ENCODE results near the gene ANKFY1. TPM values are rescaled to one million over a fixed set of nuclear protein-coding genes. Genes with fewer than 3 reads are reported as not detected.

The ANKFY1 gene
- total and polyA plus RNA-seq, 7 experiments from 2014 or later = 11.7 to 84.5 (median 61.5) TPM

GRCh38 chr17:4267402-4267801 lies 3.6 kb upstream of the ANKFY1 start:
- H3K27me3 Mint-ChIP-seq = no peaks in the 10 kb centered on the region

GRCh38 chr17:4266550-4266949 lies 2.8 kb upstream of the ANKFY1 start:
- H3K27ac Mint-ChIP-seq = no peak overlapping the region
- Histone ChIP-seq H3K4me1 (ENCODE audit: control insufficient read depth in 2 of 2, insufficient read depth in 2 of 2, low read length in 2 of 2) (peaks cover 16 to 17% of the 10 kb centered on the region in 2 donors), H3K4me3 (ENCODE audit: low read length) (no peak overlapping the region), H3K9me3 (ENCODE audit: control insufficient read depth in 2 of 3, low read length in 3 of 3) (no peaks in the 10 kb centered on the region), H3K27me3 (ENCODE audit: control insufficient read depth in 2 of 2, insufficient read depth in 2 of 2, low read length in 2 of 2) (no peaks in the 10 kb centered on the region), H3K27ac (ENCODE audit: low read depth, low read length) (no peak overlapping the region), H3K36me3 (ENCODE audit: control insufficient read depth in 2 of 3, insufficient read depth in 3 of 3, low read length in 3 of 3) (peaks cover 0 to 22% (median 0%) of the 10 kb centered on the region in 3 experiments)
- peak overlapping the region in 1 of 10 donors; percentile 12 for H3K4me3 Mint-ChIP-seq
- intact Hi-C loops (cut with micrococcal nuclease) = no loop called here
- H3K27me3 Mint-ChIP-seq = no peaks in the 10 kb centered on the region
- no peak for ATAC-seq
- peaks cover 16 to 36% (median 28%) of the 10 kb centered on the region in 7 donors for H3K4me1 Mint-ChIP-seq
- POLR2A ChIA-PET = no interaction called here
- CTCF ChIA-PET = no interaction called here
- peaks cover 0 to 15% (median 4%) of the 10 kb centered on the region in 5 donors for H3K36me3 Mint-ChIP-seq
- H3K9me3 Mint-ChIP-seq = peaks cover 0 to 3% (median 0%) of the 10 kb centered on the region in 11 donors
- DNase-seq = no peak

More at GRCh38 chr17:4267402-4267801, 3.6 kb upstream of the ANKFY1 start:
- intact Hi-C loops (cut with micrococcal nuclease) = no loop called here
- no peaks in the 10 kb centered on the region for H3K9me3 ChIP-seq (ENCODE audit: control insufficient read depth in 2 of 3, low read length in 3 of 3)
- peaks cover 13 to 14% of the 10 kb centered on the region in 2 donors for H3K4me1 ChIP-seq (ENCODE audit: control insufficient read depth in 2 of 2, insufficient read depth in 2 of 2, low read length in 2 of 2)
- DNase-seq = no peak
- ChIA-PET CTCF (no interaction called here), POLR2A (no interaction called here)
- no peak overlapping the region for H3K4me3 ChIP-seq (ENCODE audit: low read length)
- Mint-ChIP-seq H3K9me3 (peaks cover 0 to 3% (median 0%) of the 10 kb centered on the region in 11 donors), H3K4me3 (no peak overlapping the region), H3K27ac (peak overlapping the region in 1 of 9 donors; percentile 8), H3K36me3 (peaks cover 0 to 12% (median 4%) of the 10 kb centered on the region in 5 donors), H3K4me1 (peaks cover 9 to 28% (median 20%) of the 10 kb centered on the region in 7 donors)
- no peaks in the 10 kb centered on the region for H3K27me3 ChIP-seq (ENCODE audit: control insufficient read depth in 2 of 2, insufficient read depth in 2 of 2, low read length in 2 of 2)
- H3K36me3 ChIP-seq (ENCODE audit: control insufficient read depth in 2 of 3, insufficient read depth in 3 of 3, low read length in 3 of 3) = peaks cover 0 to 26% (median 0%) of the 10 kb centered on the region in 3 experiments
- H3K27ac ChIP-seq (ENCODE audit: low read depth, low read length) = no peak overlapping the region
- no peak for ATAC-seq

- Histone ChIP-seq H3K9me3 (ENCODE audit: control insufficient read depth in 2 of 3, low read length in 3 of 3) (no peaks in the 10 kb centered on the region), H3K36me3 (ENCODE audit: control insufficient read depth in 2 of 3, insufficient read depth in 3 of 3, low read length in 3 of 3) (peaks cover 0 to 15% (median 0%) of the 10 kb centered on the region in 3 experiments), H3K27me3 (ENCODE audit: control insufficient read depth in 2 of 2, insufficient read depth in 2 of 2, low read length in 2 of 2) (no peaks in the 10 kb centered on the region), H3K4me3 (ENCODE audit: low read length) (peak overlapping the region; percentile 73), H3K27ac (ENCODE audit: low read depth, low read length) (peak overlapping the region; percentile 94), H3K4me1 (ENCODE audit: control insufficient read depth in 2 of 2, insufficient read depth in 2 of 2, low read length in 2 of 2) (peaks cover 16 to 17% of the 10 kb centered on the region in 2 donors)
- H3K27me3 Mint-ChIP-seq = no peaks in the 10 kb centered on the region
- DNase-seq = no peak
- CTCF ChIA-PET = interaction anchor here (0.9 to 1.0 kb wide), 2 partner anchors 12 to 62 kb away, joined by 3 to 4 read pairs; no protein-coding TSS in a partner anchor
- peaks cover 5 to 40% (median 10%) of the 10 kb centered on the region in 5 donors for H3K36me3 Mint-ChIP-seq
- peak overlapping the region; percentile 58 to 97 (median 86) for H3K27ac Mint-ChIP-seq
- intact Hi-C loops (cut with micrococcal nuclease) = loop anchor here (1.0 to 5.0 kb wide), 7 partner anchors 45 to 1925 kb away; partner anchors contain the start of genes CYB5D2 (in 2 of the 2), ZZEF1 (in 2 of the 2), CTNS (in 1 of the 2) and DERL2 (in 1 of the 2)
- H3K4me1 Mint-ChIP-seq = peaks cover 31 to 53% (median 45%) of the 10 kb centered on the region in 7 donors
- peaks cover 0 to 6% (median 0%) of the 10 kb centered on the region in 11 donors for H3K9me3 Mint-ChIP-seq
- ATAC-seq = no peak
- peak overlapping the region; percentile 84 to 99 (median 90) for H3K4me3 Mint-ChIP-seq
- POLR2A ChIA-PET = interaction anchor here (0.7 to 1.3 kb wide), 3 partner anchors 8 to 238 kb away, joined by 3 to 5 read pairs (median 4); no protein-coding TSS in a partner anchor
Measured at GRCh38 chr17:4262703-4263102, 1.1 kb downstream of the ANKFY1 start.

- intact Hi-C loops (cut with micrococcal nuclease) = loop anchor here (5.0 kb wide), 4 partner anchors 44 to 1924 kb away; partner anchors contain the start of genes CTNS (in 1 of the 2), DERL2 (in 1 of the 2), MIS12 (in 1 of the 2) and SGSM2 (in 1 of the 2)
- H3K36me3 Mint-ChIP-seq = peaks cover 5 to 50% (median 17%) of the 10 kb centered on the region in 5 donors
Measured at GRCh38 chr17:4261452-4261851, 2.3 kb downstream of the ANKFY1 start.

GRCh38 chr17:4258867-4259266 lies 4.9 kb downstream of the ANKFY1 start:
- H3K9me3 ChIP-seq (ENCODE audit: control insufficient read depth in 2 of 3, low read length in 3 of 3) = no peaks in the 10 kb centered on the region
- no peak overlapping the region for H3K27ac Mint-ChIP-seq
- peaks cover 11 to 14% of the 10 kb centered on the region in 2 donors for H3K4me1 ChIP-seq (ENCODE audit: control insufficient read depth in 2 of 2, insufficient read depth in 2 of 2, low read length in 2 of 2)
- H3K27me3 ChIP-seq (ENCODE audit: control insufficient read depth in 2 of 2, insufficient read depth in 2 of 2, low read length in 2 of 2) = no peaks in the 10 kb centered on the region
- no peak for DNase-seq
- intact Hi-C loops (cut with micrococcal nuclease) = no loop called here
- ChIA-PET POLR2A (interaction anchor here (0.6 to 1.3 kb wide), 2 partner anchors 12 to 1056 kb away, joined by 3 to 4 read pairs; no protein-coding TSS in a partner anchor), CTCF (interaction anchor here (0.6 to 0.9 kb wide), 2 partner anchors 9 to 160 kb away, joined by 4 to 5 read pairs; no protein-coding TSS in a partner anchor)
- peaks cover 0 to 15% (median 0%) of the 10 kb centered on the region in 3 experiments for H3K36me3 ChIP-seq (ENCODE audit: control insufficient read depth in 2 of 3, insufficient read depth in 3 of 3, low read length in 3 of 3)
- no peak overlapping the region for H3K27ac ChIP-seq (ENCODE audit: low read depth, low read length)
- no peak overlapping the region for H3K4me3 ChIP-seq (ENCODE audit: low read length)
- ATAC-seq = no peak
- H3K4me1 Mint-ChIP-seq = peaks cover 30 to 66% (median 50%) of the 10 kb centered on the region in 7 donors
- H3K36me3 Mint-ChIP-seq = peaks cover 5 to 56% (median 27%) of the 10 kb centered on the region in 5 donors
- H3K9me3 Mint-ChIP-seq = peaks cover 0 to 6% (median 0%) of the 10 kb centered on the region in 11 donors
- no peak overlapping the region for H3K4me3 Mint-ChIP-seq
- no peaks in the 10 kb centered on the region for H3K27me3 Mint-ChIP-seq

More at GRCh38 chr17:4261452-4261851, 2.3 kb downstream of the ANKFY1 start:
- Histone ChIP-seq H3K27ac (ENCODE audit: low read depth, low read length) (no peak overlapping the region), H3K4me1 (ENCODE audit: control insufficient read depth in 2 of 2, insufficient read depth in 2 of 2, low read length in 2 of 2) (peaks cover 16 to 21% of the 10 kb centered on the region in 2 donors), H3K27me3 (ENCODE audit: control insufficient read depth in 2 of 2, insufficient read depth in 2 of 2, low read length in 2 of 2) (no peaks in the 10 kb centered on the region), H3K36me3 (ENCODE audit: control insufficient read depth in 2 of 3, insufficient read depth in 3 of 3, low read length in 3 of 3) (peaks cover 0 to 15% (median 0%) of the 10 kb centered on the region in 3 experiments), H3K9me3 (ENCODE audit: control insufficient read depth in 2 of 3, low read length in 3 of 3) (no peaks in the 10 kb centered on the region), H3K4me3 (ENCODE audit: low read length) (no peak overlapping the region)
- peak overlapping the region in 2 of 9 donors; percentile 13 to 97 for H3K27ac Mint-ChIP-seq
- CTCF ChIA-PET = interaction anchor here (0.7 to 0.8 kb wide), 2 partner anchors 10 to 12 kb away, joined by 3 read pairs; no protein-coding TSS in a partner anchor
- ATAC-seq = no peak
- peak overlapping the region in 9 of 10 donors; percentile 8 to 91 (median 55) for H3K4me3 Mint-ChIP-seq
- DNase-seq = no peak
- peaks cover 0 to 6% (median 0%) of the 10 kb centered on the region in 11 donors for H3K9me3 Mint-ChIP-seq
- H3K4me1 Mint-ChIP-seq = peaks cover 37 to 66% (median 56%) of the 10 kb centered on the region in 7 donors
- POLR2A ChIA-PET = no interaction called here
- H3K27me3 Mint-ChIP-seq = no peaks in the 10 kb centered on the region

GRCh38 chr17:4256952-4257351 lies 6.8 kb downstream of the ANKFY1 start:
- Mint-ChIP-seq H3K27ac (peak overlapping the region in 5 of 9 donors; percentile 4 to 49 (median 16)), H3K4me1 (peaks cover 29 to 66% (median 52%) of the 10 kb centered on the region in 7 donors), H3K9me3 (peaks cover 0 to 6% (median 0%) of the 10 kb centered on the region in 11 donors), H3K4me3 (no peak overlapping the region), H3K27me3 (no peaks in the 10 kb centered on the region), H3K36me3 (peaks cover 5 to 55% (median 29%) of the 10 kb centered on the region in 5 donors)
- Histone ChIP-seq H3K27me3 (ENCODE audit: control insufficient read depth in 2 of 2, insufficient read depth in 2 of 2, low read length in 2 of 2) (no peaks in the 10 kb centered on the region), H3K9me3 (ENCODE audit: control insufficient read depth in 2 of 3, low read length in 3 of 3) (no peaks in the 10 kb centered on the region), H3K27ac (ENCODE audit: low read depth, low read length) (no peak overlapping the region), H3K4me3 (ENCODE audit: low read length) (no peak overlapping the region), H3K36me3 (ENCODE audit: control insufficient read depth in 2 of 3, insufficient read depth in 3 of 3, low read length in 3 of 3) (peaks cover 0 to 7% (median 0%) of the 10 kb centered on the region in 3 experiments), H3K4me1 (ENCODE audit: control insufficient read depth in 2 of 2, insufficient read depth in 2 of 2, low read length in 2 of 2) (peaks cover 0 to 4% of the 10 kb centered on the region in 2 donors)
- ChIA-PET POLR2A (no interaction called here), CTCF (no interaction called here)
- ATAC-seq (no peak), DNase-seq (no peak)
- intact Hi-C loops (cut with micrococcal nuclease) = no loop called here

All from naive thymus-derived CD4-positive, alpha-beta T cell (primary cell).